IgD-negative memory B cell (primary cell): ENCODE measurements around the gene UBE2N. TPM values are rescaled to one million over a fixed set of nuclear protein-coding genes. Genes with fewer than 3 reads are reported as not detected.
"Not testable (repeated sequence)": the region's sequence is repeated elsewhere in the genome, so short reads cannot be mapped to it uniquely, and the experiment has no call there.

Experiments used
- H3K27ac Mint-ChIP-seq, 3 donors: one replicate each; pipeline ENCODE4 v1.8.0; 2020 to 2022; ENCODE audit warnings: mild to moderate bottlenecking in 3 of 3, mixed read lengths in 3 of 3, moderate library complexity in 1 of 3
- H3K27me3 Mint-ChIP-seq: one replicate; pipeline ENCODE4 v1.8.0; 2021; ENCODE audit warnings: mixed read lengths
- H3K36me3 Mint-ChIP-seq: one replicate; pipeline ENCODE4 v1.8.0; 2020; ENCODE audit warnings: mild to moderate bottlenecking, mixed read lengths
- H3K4me1 Mint-ChIP-seq, 3 donors: one replicate each; pipeline ENCODE4 v1.8.0; 2020 to 2022; ENCODE audit warnings: mixed read lengths in 3 of 3, mild to moderate bottlenecking in 1 of 3
- H3K4me3 Mint-ChIP-seq, 4 donors: one replicate each; pipeline ENCODE4 v1.8.0; 2020 to 2022; ENCODE audit warnings: mild to moderate bottlenecking in 4 of 4, mixed read lengths in 4 of 4, moderate library complexity in 3 of 4
- H3K9me3 Mint-ChIP-seq, 3 donors: one replicate each; pipeline ENCODE4 v1.8.0; 2020 to 2021; ENCODE audit warnings: mixed read lengths in 3 of 3, mild to moderate bottlenecking in 1 of 3
- polyA plus RNA-seq: library from polyadenylated mRNA; unstranded; fragments of 300-500 nt; fragmentation: Illumina TruSeq; gene quantifications from one replicate; pipeline ENCODE4 v1.2.3, GENCODE V29; 2021

Gene UBE2N
- polyA plus RNA-seq, 1 donor from 2014 or later: 245 TPM

GRCh38 chr12:93456077-93456476, 14.3 kb upstream of the UBE2N start:
- Mint-ChIP-seq H3K27me3 (no peaks in the 10 kb centered on the region), H3K4me3 (no peak overlapping the region), H3K27ac (no peak overlapping the region), H3K4me1 (peaks cover 0 to 8% (median 5%) of the 10 kb centered on the region in 3 donors), H3K36me3 (peaks cover 1% of the 10 kb centered on the region), H3K9me3 (no peaks in the 10 kb centered on the region)

- Mint-ChIP-seq H3K9me3 (no peaks in the 10 kb centered on the region), H3K36me3 (peaks cover 1% of the 10 kb centered on the region), H3K4me3 (no peak overlapping the region), H3K27me3 (no peaks in the 10 kb centered on the region), H3K27ac (no peak overlapping the region), H3K4me1 (peaks cover 8 to 12% (median 9%) of the 10 kb centered on the region in 3 donors)
These were observed 11.9 kb upstream of the UBE2N start for GRCh38 chr12:93453633-93454032.

GRCh38 chr12:93451423-93452158, 9.8 kb upstream of the UBE2N start:
- Mint-ChIP-seq H3K36me3 (no peaks in the 10 kb centered on the region), H3K4me3 (no peak overlapping the region), H3K27ac (no peak overlapping the region), H3K9me3 (no peaks in the 10 kb centered on the region), H3K27me3 (no peaks in the 10 kb centered on the region), H3K4me1 (peaks cover 18 to 22% (median 21%) of the 10 kb centered on the region in 3 donors)

GRCh38 chr12:93449277-93449676, 7.5 kb upstream of the UBE2N start:
- H3K27me3 Mint-ChIP-seq: no peaks in the 10 kb centered on the region
- H3K27ac Mint-ChIP-seq: peak overlapping the region; percentile 31 to 91 (median 48)
- peak overlapping the region; percentile 30 to 89 (median 72) for H3K4me3 Mint-ChIP-seq
- H3K9me3 Mint-ChIP-seq: no peaks in the 10 kb centered on the region
- no peaks in the 10 kb centered on the region for H3K36me3 Mint-ChIP-seq
- peaks cover 18 to 22% (median 21%) of the 10 kb centered on the region in 3 donors for H3K4me1 Mint-ChIP-seq

DNA sequence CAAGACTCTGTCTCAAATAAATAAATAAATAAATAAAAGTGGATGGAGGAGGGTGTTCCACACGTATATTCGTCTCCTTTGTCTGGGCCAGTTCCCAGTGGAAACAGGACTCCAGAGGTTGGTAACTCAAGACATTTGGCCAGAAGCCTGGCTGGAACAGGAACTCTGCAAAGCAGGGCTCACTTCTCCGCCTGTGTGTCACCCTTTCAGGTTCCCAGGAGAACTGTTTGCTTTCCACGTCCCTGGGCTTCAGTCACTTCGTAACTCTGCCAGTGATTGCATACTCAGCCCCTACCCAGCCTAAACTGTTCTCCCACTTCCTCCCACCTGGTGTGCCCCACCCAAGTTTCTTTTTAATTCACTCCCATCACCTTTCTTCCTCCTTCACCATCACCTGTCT, 7.0 kb upstream of the UBE2N start:
- peak overlapping the region; percentile 7 to 48 (median 31) for H3K27ac Mint-ChIP-seq
- H3K36me3 Mint-ChIP-seq: no peaks in the 10 kb centered on the region
- peak overlapping the region in 3 of 4 donors; percentile 30 to 89 (median 85) for H3K4me3 Mint-ChIP-seq
- H3K9me3 Mint-ChIP-seq: no peaks in the 10 kb centered on the region
- peaks cover 18 to 22% (median 21%) of the 10 kb centered on the region in 3 donors for H3K4me1 Mint-ChIP-seq
- no peaks in the 10 kb centered on the region for H3K27me3 Mint-ChIP-seq

GRCh38 chr12:93447555-93448290, 6.0 kb upstream of the UBE2N start:
- Mint-ChIP-seq H3K4me1 (peaks cover 25% of the 10 kb centered on the region in 3 donors), H3K27ac (peak overlapping the region; percentile 37 to 82 (median 55)), H3K36me3 (no peaks in the 10 kb centered on the region), H3K27me3 (no peaks in the 10 kb centered on the region), H3K4me3 (peak overlapping the region in 3 of 4 donors; percentile 35 to 72 (median 66)), H3K9me3 (no peaks in the 10 kb centered on the region)

- Mint-ChIP-seq H3K27me3 (no peaks in the 10 kb centered on the region), H3K4me1 (peaks cover 28 to 40% (median 36%) of the 10 kb centered on the region in 3 donors), H3K36me3 (no peaks in the 10 kb centered on the region), H3K4me3 (peak overlapping the region in 3 of 4 donors; percentile 44 to 93 (median 59)), H3K9me3 (no peaks in the 10 kb centered on the region), H3K27ac (peak overlapping the region; percentile 16 to 96 (median 90))
These were observed 1.8 kb upstream of the UBE2N start for GRCh38 chr12:93443576-93443975.

DNA sequence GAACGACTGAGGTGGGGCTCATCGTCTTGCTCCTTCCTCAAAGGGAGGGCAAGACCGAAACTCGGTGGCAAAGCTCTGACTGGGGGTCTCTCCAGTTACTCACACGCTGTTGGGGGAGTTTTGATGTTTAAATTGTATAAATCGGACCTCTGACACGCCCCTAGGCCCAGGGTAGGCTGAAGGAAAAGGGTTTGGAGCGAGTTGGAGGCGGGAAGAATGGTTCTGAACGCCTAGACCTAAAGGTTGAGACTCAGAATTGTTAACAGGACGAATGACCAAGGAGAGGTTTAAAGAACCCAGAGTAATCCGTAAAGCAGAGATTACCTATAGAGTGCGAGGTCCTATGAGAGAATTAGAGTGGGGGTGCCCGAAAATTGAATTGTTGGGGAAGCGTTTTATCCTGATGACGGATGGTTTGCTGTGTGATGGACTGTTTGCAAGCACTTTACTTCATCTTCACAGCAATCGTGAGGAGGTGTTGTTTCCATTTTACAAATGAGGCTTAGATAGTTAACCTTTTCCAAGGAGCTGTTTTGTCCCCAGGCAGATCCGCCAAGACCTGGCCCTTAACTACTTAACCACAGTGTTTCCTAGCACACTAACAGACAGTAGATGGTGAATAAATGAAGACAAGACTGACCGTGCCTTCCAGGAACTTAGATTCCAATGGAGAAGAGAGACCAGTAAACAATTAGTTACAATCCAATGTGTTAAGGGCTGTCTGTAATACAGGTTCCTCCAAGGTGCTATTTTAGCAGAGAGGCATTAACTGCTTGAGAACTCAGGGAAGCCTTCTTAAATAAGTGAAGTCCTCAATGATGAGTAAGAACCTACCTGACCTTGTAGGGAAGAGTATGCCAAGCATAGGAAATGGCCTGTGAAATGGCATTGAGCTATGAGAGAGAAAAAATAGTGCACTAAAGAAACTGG, 929 bp upstream of the UBE2N start:
- peak overlapping the region; percentile 93 to 99 (median 94) for H3K4me3 Mint-ChIP-seq
- no peaks in the 10 kb centered on the region for H3K9me3 Mint-ChIP-seq
- H3K27me3 Mint-ChIP-seq: no peaks in the 10 kb centered on the region
- H3K4me1 Mint-ChIP-seq: peaks cover 30 to 43% (median 40%) of the 10 kb centered on the region in 3 donors
- peak overlapping the region; percentile 90 to 96 (median 93) for H3K27ac Mint-ChIP-seq
- no peaks in the 10 kb centered on the region for H3K36me3 Mint-ChIP-seq

GRCh38 chr12:93441081-93441616, 598 bp downstream of the UBE2N start:
- peak overlapping the region; percentile 73 to 97 (median 91) for H3K27ac Mint-ChIP-seq
- peak overlapping the region; percentile 94 to 99 (median 97) for H3K4me3 Mint-ChIP-seq
- H3K9me3 Mint-ChIP-seq: no peaks in the 10 kb centered on the region
- no peaks in the 10 kb centered on the region for H3K36me3 Mint-ChIP-seq
- H3K27me3 Mint-ChIP-seq: no peaks in the 10 kb centered on the region
- peaks cover 37 to 54% (median 45%) of the 10 kb centered on the region in 3 donors for H3K4me1 Mint-ChIP-seq

DNA sequence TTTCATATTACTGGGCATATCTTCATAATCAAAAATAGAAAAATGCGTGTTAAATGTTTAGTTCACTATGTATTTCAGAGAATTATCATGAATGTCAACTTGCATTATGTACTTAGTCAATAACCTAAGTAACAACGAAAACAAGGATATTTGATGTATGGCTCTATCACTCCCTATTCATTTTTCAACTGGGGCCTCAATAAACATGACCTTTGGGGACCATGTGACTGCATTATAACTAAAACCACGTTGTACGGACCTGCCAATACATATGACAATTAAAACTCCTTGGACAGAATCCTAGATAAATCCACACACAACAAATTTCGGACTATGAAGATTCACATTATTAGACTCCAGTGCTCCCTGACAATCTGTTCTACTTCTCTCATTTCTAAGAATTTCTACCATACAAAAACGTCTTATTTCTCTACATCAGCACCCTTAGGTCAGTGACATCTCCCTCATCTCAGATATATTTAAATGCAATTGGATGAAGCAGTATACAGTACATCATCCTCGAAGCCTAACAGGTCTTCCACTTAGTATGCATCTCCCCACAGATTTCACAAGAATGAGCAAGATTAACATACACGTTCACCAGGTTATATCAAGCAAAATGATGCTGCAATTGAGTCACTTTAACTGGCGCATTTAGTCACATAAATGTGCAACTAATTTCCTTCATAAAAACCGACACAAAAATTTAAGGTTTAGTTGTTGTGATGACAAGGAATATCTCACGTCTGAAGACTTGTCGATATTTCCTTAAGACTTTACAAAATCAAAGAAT, 1.5 kb downstream of the UBE2N start:
- Mint-ChIP-seq H3K4me1 (peaks cover 42 to 56% (median 49%) of the 10 kb centered on the region in 3 donors), H3K36me3 (no peaks in the 10 kb centered on the region), H3K4me3 (peak overlapping the region; percentile 94 to 99 (median 97)), H3K9me3 (no peaks in the 10 kb centered on the region), H3K27ac (peak overlapping the region; percentile 73 to 97 (median 91)), H3K27me3 (no peaks in the 10 kb centered on the region)

DNA sequence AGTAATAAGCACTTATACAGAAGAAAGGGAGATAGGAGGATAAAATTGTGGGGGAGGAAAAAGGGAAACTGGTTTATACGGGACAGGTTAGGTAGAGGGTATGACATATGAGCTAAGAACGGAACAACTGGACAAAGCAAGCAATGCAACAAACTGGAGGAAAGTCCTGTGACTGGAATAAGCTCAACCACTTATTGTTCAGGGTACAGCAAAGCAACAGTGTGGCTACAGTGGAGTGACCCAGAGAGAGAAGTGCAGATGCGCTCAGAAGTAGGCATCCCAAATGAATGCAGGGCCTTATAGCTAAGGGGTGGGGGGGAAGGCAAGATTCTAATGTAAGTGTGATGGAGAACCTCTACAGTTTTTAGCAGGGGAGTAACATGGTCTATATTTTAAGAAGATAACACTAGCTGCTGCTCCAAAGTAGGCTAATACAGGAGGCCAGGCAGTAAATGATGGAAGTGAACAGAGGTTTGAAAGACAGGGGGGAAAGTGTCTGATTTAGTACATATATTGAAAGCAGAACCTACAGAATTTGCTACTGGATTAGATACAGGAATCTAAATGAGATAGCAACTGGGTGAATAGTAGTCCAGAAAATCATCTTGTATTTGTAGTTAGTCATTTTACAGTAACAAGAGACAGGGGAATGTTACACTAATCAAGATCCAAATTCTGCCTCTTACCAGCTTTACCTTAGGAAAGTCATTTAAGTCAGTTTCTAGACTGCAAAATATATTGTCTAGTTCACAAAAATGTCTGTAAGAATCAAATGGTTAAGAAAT, 3.3 kb downstream of the UBE2N start:
- H3K4me1 Mint-ChIP-seq: peaks cover 46 to 65% (median 57%) of the 10 kb centered on the region in 3 donors
- peak overlapping the region; percentile 76 to 99 (median 87) for H3K4me3 Mint-ChIP-seq
- H3K27ac Mint-ChIP-seq: peak overlapping the region; percentile 60 to 97 (median 73)
- H3K9me3 Mint-ChIP-seq: no peaks in the 10 kb centered on the region
- H3K27me3 Mint-ChIP-seq: no peaks in the 10 kb centered on the region
- no peaks in the 10 kb centered on the region for H3K36me3 Mint-ChIP-seq

GRCh38 chr12:93434256-93434865, 7.4 kb downstream of the UBE2N start:
- Mint-ChIP-seq H3K9me3 (no peaks in the 10 kb centered on the region), H3K27me3 (no peaks in the 10 kb centered on the region), H3K4me1 (peaks cover 57 to 69% (median 62%) of the 10 kb centered on the region in 3 donors), H3K36me3 (no peaks in the 10 kb centered on the region), H3K27ac (peak overlapping the region; percentile 73 to 97 (median 90)), H3K4me3 (peak overlapping the region; percentile 71 to 90 (median 81))

- not testable (repeated sequence) for H3K36me3 Mint-ChIP-seq, H3K27me3 Mint-ChIP-seq, H3K9me3 Mint-ChIP-seq
- peak overlapping the region; percentile 73 to 93 (median 89) for H3K27ac Mint-ChIP-seq
- H3K4me3 Mint-ChIP-seq: peak overlapping the region in 3 of 4 donors; percentile 52 to 74 (median 54)
- H3K4me1 Mint-ChIP-seq: peaks cover 53 to 60% (median 55%) of the 10 kb centered on the region in 3 donors
These were observed 9.7 kb downstream of the UBE2N start for GRCh38 chr12:93432031-93432430.
